HG02623 (cell line): Measurements from ENCODE around the gene DOCK8.
A peak's percentile ranks its signal among the peaks of the same experiment; 100 is the strongest.
"Not testable (repeated sequence)": the region's sequence is repeated elsewhere in the genome, so short reads cannot be mapped to it uniquely, and the experiment has no call there.

Experiments
- ATAC-seq: cut with Tn5 transposase; IDR thresholded peaks from one replicate; pipeline ENCODE4 v1.9.1; 2021; ENCODE audit warnings: moderate library complexity; ENCODE audit not compliant: unreplicated experiment

Gene DOCK8

DNA sequence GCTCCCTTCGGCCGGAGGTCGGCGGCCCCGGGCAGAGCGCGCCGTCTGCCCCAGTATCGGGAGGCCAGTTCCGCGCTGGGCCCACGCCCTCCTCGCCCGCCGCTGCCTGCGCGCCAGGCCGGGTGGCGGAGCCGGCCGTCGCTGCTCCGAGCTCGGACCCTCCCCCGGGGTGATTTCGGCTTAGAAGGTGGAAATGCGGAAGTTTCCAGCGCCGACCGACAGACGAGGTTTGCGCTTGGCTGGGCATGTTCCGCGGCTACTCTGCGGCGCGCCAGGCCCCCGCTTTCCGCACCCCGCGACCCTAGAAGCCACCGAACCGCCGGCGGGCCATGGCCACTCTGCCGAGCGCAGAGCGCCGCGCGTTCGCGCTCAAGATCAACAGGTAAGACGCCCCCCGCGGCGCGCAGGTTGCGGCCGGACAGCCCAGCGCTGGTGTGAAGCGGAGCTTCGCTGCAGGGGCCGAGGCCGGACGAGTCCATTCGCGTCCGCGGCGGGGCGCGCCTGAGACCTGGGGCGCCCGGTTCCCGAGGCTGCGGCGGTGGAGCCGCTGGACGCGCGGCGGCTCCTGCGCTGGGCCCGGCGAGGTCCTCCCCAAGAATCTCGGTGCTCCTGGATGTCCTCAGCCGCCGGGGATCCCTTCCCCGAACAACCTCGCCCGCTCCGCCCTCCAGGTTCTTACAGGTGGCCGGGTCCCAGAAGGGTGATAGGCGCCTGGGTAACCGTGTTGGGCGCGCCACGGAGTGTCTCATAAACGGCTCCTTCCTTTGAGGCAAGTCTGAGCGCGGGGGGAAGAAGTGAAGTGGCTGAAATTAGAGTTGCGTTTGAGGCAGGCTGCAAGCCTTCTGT is at the start of gene DOCK8:
Gene DOCK8 (plus strand): TSS at position 218 of the 846 bp plus-strand sequence. CDS start 112 bp downstream, at position 330.
- ATAC-seq: peak; percentile 78

GRCh38 chr9:169757-170156 is 44.9 kb upstream of the DOCK8 start:
- ATAC-seq: not testable (repeated sequence)

DNA sequence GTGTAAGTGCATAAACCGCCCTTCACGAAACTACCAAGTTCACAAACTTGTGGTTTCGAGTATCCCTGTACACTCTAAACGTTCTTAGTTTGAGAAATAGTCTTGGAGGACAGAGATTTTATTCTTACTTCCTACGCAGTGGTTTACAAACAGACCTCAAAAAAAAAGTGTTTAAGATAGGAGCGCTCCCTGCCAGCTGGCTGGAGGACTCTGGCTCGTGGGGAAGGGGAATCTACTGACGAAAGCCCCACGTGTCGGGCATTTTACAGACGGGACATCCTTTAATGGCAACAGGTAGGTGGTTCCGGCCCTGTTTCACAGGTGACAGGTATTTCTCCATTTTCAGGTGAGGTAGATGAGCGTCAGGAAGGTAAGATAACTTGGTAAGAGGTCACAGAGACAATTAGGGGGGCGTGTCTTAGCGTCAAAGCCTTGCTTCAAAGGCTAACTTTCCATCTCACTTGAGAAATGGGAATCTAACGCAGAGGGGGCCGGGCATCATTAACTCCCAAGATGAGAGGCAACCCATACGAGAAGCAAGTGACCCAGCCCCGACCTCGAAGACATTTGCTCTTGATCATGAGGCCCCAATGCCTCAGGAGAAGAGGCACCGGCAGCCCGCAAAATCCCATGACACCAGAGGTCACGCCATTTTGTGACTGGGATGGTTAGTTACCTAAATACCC is 36.4 kb upstream of the DOCK8 start:
- ATAC-seq: not testable (repeated sequence)

DNA sequence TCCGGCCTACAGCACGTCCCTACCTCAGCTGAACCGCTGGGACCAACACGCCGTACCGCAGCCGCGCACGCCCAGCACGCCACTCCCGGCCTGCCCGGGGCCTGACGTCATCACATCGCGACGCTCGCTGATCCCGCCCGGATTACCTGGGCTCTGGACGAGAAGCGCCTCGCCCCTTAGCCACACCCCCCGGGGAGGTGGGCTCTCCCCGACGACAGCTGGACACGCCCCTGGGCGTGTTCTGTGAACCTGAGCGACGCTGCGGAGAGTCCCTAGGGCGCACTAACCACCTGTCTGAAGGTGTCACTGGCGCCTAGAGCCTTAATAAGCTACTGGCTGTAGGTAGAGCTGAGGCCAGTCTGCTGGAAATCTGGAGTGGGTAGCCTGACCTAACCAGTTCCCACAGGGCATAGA is 35.7 kb upstream of the DOCK8 start, which contains the start of gene ZNG1A:
Gene ZNG1A (minus strand): TSS at position 87 of the 414 bp plus-strand sequence. CDS start 87 bp downstream, outside the sequence.
- not testable (repeated sequence) for ATAC-seq

GRCh38 chr9:199601-200000 is 15.1 kb upstream of the DOCK8 start:
- not testable (repeated sequence) for ATAC-seq

DNA sequence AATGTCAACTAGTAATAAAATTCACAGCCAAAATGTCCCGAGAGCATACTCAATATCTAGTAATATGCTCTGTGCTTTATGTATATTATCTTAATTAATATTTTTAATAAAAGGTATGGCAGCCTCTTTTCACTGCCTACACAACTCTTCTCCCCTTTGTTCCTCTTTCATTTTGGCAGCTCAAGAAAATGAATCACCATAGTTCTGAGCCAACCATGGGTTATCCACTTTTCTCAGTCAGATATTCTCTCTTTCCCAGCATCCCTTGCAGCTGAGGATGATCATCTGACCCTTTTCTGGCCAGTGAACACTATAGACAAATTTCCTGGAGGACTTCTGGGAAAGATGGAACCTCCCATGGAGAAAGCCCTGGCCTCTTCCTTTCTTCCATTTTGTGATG is 8.2 kb upstream of the DOCK8 start:
- ATAC-seq: no peak

DNA sequence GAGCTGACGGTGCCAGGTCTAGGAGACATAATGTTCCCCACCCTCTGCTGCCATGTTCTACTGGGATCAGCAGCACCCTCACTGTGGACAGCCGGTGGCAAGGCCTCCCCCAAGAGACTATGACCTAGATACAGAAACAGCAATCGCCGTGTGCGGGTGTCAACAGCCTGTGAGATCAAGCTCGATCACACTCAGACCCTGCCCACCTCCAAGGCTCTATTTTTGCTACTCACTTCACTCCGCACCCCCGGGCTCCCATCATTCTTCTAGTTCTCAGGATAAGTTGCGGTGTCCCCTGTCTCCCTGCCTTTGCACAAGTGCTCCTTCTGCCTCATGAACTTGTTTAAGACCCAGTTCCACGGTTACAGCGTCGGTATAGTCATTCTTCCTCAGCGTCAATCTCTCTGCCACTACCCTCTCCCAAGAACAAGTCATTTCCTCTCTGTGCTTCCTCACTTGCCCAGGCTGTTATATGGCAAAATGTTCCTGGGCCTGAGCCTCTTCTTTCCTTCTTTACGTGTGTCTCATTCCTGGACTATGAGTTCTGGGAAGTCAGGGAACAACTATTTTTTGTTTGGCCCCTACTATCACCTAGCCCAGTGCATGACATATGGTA is 5.4 kb upstream of the DOCK8 start:
- no peak for ATAC-seq

DNA sequence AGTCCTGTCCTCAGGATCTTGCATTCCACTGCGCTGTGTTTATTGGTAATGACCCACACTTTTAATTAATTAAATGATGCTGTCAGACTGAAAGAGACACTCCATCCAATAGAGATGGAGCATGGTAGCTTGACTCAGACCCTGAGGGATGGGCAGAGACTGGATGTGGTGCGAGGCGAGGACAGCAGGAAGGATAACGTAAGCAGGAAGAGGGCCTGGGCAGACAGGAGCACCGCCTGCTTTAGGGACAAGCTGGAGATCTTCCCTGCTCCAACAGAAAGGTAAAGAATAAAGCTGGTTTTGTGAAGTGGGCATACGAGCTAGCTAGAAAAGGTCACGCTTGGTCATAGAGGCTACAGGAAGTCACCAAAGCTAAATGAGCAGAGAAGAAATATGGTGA is 3.6 kb upstream of the DOCK8 start:
- no peak for ATAC-seq

DNA sequence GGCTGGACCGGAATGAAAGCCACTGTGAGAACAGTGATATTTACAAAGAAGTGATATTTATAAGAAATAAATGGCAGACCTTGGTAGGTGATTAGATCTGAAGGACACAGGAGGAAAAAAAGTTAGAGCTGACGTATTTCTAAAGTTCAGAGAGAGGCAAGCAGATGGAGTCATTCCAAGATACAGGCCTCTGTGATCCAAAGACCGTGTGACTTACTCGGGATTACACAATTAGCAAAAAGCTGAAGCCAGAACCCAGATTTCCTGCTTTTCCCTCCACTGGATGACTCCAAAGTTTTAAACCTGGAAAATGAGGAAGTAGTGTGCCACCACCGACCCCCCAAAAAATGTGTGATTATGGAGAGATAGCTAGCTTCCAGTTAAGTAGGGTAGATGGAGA is 3.1 kb upstream of the DOCK8 start:
- no peak for ATAC-seq

- ATAC-seq: no peak
Measured at GRCh38 chr9:212297-212696, 2.4 kb upstream of the DOCK8 start.

DNA sequence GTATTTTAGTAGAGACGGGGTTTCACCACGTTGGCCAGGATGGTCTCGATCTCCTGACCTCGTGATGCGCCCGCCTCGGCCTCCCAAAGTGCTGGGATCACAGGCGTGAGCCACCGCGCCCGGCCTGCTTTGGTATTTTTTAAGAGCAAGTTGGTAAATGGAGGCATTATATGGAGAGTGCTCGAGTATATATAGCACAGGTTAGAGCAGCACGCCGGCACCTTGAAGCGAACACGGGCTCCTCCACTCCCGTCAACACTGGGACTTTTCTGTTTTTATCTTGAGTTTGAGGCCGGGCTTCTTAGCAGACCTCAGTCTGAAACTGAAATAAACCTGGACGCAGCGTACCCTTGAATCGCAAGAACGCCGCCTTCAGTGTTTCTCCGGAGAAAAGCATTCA is 764 bp upstream of the DOCK8 start:
- ATAC-seq: not testable (repeated sequence)

DNA sequence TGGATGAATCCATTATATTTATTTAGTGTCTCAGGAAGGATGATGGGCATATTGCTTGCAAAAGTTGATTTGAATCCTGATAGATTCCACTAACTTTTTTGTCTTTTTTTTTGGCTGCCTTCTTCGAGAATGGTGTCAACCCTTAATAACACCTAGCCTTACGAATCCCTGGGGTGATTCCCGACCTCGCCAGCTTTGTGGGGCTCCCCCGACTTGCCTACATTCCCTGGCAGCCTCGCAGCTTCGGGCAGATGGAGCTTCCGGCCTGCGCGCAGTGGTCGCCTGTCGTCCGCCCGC is 366 bp upstream of the DOCK8 start:
- ATAC-seq: no peak

DNA sequence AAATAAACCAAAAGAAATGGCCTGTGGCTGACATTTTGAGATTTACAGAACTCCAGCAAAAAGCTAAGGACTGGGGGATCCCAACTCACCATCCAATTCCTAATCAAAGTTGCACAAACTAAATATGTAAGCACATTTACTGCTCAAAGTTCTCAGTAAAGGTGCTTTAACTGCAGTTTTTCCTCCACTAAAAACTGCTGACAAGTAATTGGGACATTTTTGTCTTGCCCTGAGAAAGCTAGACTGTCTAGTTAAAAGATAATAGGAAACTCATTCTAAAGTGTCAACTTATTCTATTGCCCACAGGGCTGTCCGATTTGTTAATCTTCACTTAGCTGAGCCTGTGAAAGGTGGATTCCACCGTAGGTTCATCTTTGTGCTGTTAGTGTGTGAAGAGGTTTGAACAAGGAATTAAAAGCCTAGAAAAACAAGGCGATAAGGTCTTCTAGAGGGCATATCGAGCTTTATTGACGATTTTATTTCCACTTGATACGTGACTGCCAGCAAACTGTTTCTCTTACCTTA is 1.0 kb downstream of the DOCK8 start:
- no peak for ATAC-seq

DNA sequence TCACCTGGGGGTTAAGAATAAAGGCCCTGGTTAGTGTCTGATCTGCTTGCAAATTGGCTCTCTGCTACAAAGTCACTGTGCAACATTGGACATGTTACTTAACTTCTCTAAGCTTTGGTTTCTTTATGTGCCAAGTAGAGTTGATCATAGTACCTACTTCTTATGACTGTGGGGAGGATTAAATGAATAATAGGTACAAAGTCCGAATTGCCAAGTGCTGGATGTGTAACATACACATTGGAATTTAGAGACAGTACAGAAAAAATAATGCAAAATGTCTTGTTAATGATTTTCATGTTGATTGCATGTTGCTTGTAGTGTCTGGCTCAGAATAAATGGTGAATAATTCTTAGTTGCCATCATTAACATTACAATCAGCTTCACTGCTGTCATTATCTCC is 2.2 kb downstream of the DOCK8 start:
- ATAC-seq: no peak

DNA sequence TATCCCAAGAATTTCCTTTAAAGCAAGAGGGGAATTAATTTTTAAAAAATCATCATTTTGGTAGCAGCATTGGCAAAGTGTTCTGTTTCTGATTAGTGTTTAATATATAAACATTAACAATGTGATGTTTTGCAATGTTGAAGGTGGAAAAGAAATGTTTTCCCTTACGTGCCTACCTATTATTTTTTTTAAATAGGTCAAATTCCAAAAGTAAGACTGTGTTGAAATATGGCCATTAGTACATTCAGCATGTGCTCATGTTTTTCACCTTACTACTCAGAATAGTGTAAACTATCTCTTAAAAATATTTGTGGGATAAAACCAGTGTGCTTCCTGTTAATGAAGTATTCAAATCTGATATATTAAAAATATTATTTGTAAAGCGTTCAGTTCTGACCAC is 3.3 kb downstream of the DOCK8 start:
- no peak for ATAC-seq

DNA sequence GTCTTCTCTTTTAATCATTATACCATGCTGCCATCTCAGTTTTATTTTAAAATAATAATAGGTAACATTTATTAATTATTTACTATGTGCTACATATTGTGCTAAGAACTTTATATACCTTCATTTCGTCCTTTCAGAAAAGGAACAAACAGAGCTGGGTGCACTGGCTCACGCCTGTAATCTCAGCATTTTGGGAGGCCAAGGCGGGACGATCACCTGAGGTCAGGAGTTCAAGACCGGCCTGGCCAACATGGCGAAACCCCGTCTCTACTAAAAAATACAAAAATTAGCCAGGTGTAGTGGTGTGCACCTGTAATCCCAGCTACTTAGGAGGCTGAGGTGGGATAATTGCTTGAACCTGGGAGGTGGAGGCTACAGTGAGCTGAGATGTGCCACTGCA is 4.4 kb downstream of the DOCK8 start:
- ATAC-seq: not testable (repeated sequence)

- ATAC-seq: no peak
Measured at GRCh38 chr9:219670-220365, 5.2 kb downstream of the DOCK8 start.

DNA sequence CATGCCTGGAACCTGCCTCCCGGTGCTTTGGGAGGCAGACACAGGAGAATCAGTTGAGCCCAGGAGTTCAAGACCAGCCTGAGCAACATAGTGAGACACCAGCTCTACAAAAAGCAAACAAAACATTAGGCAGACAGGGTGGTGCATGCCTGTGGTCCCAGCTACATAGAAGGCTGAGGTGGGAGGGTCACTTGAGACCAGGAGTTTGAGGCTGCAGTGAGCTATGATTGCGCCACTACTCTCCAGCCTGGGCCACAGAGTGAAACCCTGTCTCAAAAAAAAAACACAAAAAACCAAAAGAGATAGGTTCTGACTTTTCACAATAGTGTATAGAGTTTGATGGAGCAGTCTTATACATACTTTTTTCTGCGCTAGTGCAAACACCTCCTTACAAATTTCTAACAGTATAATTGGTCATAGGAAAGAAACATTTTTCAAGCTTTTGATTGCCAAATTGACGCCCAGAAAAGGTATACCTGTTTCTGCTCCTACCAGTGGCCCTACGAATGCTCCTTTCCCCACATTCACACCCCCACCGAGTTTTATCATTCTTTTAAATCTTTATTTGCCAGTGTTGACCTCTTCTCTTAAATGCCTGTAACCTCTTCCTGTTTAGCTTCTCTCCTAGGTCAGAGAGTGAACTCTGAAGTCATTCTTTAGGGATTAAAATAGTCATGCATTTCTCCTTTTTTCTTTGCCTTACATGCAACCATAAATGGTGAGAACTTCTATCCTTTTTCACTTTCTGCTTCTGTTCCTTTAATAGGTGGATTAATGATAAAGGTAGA is 7.5 kb downstream of the DOCK8 start:
- no peak for ATAC-seq

DNA sequence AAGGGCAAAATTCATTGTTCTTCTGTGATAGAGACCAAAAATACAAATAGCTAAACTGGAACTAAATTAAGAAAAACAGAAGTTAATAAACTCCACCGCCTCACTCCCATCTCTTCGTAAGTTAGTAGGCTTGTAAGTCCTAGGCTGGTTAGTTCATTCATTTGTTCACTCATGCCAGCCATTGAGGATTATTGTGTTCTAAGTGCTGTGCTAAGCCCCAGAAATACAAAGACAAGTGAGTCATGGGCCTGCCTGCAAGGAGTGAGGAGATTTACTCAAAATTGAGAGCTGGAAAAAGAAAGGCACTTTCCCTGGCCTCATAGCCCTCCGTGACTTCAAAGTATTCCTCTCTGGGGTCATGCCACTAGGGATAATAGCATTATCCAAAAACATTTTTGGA is 8.5 kb downstream of the DOCK8 start:
- ATAC-seq: no peak

DNA sequence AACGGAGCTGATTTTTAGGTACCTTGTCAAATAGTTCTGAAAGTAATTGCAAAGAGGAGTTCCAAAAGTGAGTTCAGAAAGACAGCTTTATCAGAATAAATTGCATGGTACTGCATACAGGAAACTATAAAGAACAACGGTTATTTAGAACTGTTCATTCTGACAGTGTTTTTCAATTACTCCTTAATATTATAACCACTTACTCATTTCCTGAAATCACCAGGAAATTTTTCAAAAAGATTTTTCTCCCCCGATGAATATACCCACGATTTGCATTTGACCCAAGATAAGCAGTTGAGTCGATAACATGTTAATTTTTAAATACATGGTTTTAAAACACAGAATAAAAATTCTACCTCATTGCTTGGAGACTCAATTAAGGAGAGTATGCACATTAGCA is 9.4 kb downstream of the DOCK8 start:
- ATAC-seq: no peak
